Activated T-cell treated with anti-CD3 and anti-CD28 coated beads, Interleukin-2, amount 50 U/mL, for 4 hours (primary cell): ENCODE measurements around the gene PITPNC1. TPM values are rescaled to one million over a fixed set of nuclear protein-coding genes. Genes with fewer than 3 reads are reported as not detected.
"Not testable (repeated sequence)": the region's sequence is repeated elsewhere in the genome, so short reads cannot be mapped to it uniquely, and the experiment has no call there.

Experiments used
- ATAC-seq, 2 donors: fragments of 200-7000 bp; cut with Tn5 transposase; one replicate each; pipeline ENCODE4 v1.10.0; 2021
- DNase-seq: peaks from one replicate; pipeline ENCODE4 v3.0.0-alpha.2; 2020
- H3K27me3 Mint-ChIP-seq: one replicate; pipeline ENCODE4 v1.8.0; 2021; ENCODE audit warnings: low read depth, mixed read lengths
- H3K36me3 Mint-ChIP-seq: one replicate; pipeline ENCODE4 v1.8.0; 2022; ENCODE audit warnings: mixed read lengths; ENCODE audit not compliant: insufficient read depth
- H3K4me1 Mint-ChIP-seq: one replicate; pipeline ENCODE4 v1.8.0; 2021; ENCODE audit warnings: low read depth, mixed read lengths
- H3K4me3 Mint-ChIP-seq: one replicate; pipeline ENCODE4 v1.8.0; 2021; ENCODE audit warnings: mild to moderate bottlenecking, moderate library complexity, mixed read lengths
- H3K9me3 Mint-ChIP-seq: one replicate; pipeline ENCODE4 v1.8.0; 2021; ENCODE audit warnings: mixed read lengths
- total RNA-seq, 3 donors: library from RNA; stranded (reverse); gene quantifications; one replicate each; pipeline ENCODE4 v1.2.1, GENCODE V29; 2021

Gene PITPNC1
- total RNA-seq, 3 donors from 2014 or later, result 14.3 to 28.0 (median 19.7) TPM

DNA sequence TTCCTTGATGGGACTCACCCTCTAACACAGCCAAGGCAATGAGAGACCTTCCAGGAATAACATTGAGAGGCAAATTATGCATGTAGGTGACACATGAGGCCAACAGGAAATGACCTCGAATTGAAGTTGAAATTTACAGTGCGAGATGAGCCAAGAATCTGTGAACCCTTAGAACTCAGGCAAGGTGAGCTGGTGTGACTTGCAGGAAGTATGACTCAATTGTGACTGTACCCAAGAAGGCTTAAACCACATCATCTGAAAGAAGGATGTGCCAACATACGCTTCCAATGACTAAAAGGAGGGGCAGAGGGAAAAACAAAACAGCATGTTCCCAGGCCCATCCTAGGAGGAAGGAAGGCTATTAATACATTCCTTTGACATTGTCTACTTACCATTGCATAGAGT is 44.8 kb downstream of the PITPNC1 start:
- Mint-ChIP-seq H3K27me3 (no peaks in the 10 kb centered on the region), H3K4me3 (peak overlapping the region; percentile 37), H3K4me1 (peaks cover 82% of the 10 kb centered on the region), H3K9me3 (no peaks in the 10 kb centered on the region), H3K36me3 (peaks cover 11% of the 10 kb centered on the region)
- DNase-seq (peak; percentile 42), ATAC-seq (peak; percentile 96 to 98)

DNA sequence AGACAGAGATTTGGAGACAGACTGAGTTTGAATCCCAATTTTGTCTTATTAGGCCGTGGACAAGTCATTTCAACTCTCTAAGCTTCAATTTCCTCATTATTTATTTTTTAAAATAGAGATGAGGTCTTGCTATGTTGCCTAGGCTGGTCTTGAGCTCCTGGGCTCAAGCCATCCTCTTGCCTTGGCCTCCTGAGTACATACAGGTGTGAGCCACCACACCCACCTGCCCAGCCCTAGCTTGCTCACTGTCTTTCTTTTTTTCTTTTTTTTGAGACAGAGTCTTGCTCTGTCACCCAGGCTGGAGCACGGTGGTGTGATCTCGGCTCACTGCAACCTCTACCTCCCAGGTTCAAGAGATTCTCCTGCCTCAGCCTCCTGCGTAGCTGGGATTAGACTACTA is 45.2 kb downstream of the PITPNC1 start:
- ATAC-seq, result peak; percentile 51 to 58
- H3K27me3 Mint-ChIP-seq, result not testable (repeated sequence)
- peak overlapping the region; percentile 37 for H3K4me3 Mint-ChIP-seq

DNA sequence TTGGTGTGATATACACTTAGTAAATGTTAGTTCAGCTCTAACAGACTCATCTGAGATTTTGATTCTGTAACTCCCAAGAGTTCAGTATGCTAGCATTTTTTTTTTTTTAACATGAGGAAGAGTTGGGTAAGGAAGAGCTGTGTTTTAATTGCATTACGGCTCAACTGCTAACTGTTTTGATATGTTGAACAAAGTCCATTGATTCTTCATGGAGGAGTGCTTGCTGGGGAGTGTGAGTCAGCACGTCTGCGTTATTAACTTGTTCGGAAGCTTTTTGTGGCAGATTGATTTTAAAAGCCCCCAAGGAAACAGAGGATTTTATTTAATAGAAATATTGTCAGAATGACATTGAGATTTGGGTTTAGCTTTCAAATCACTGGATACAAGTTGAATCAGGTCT is 45.8 kb downstream of the PITPNC1 start:
- Mint-ChIP-seq H3K4me1 (peaks cover 82% of the 10 kb centered on the region), H3K36me3 (peaks cover 11% of the 10 kb centered on the region), H3K4me3 (no peak overlapping the region), H3K27me3 (no peaks in the 10 kb centered on the region), H3K9me3 (no peaks in the 10 kb centered on the region)
- ATAC-seq, result no peak
- DNase-seq, result no peak

More for the DNA sequence above, 45.2 kb downstream of the PITPNC1 start:
- DNase-seq, result peak; percentile 39
- Mint-ChIP-seq H3K4me1 (peaks cover 83% of the 10 kb centered on the region), H3K36me3 (peaks cover 11% of the 10 kb centered on the region)
- not testable (repeated sequence) for H3K9me3 Mint-ChIP-seq

DNA sequence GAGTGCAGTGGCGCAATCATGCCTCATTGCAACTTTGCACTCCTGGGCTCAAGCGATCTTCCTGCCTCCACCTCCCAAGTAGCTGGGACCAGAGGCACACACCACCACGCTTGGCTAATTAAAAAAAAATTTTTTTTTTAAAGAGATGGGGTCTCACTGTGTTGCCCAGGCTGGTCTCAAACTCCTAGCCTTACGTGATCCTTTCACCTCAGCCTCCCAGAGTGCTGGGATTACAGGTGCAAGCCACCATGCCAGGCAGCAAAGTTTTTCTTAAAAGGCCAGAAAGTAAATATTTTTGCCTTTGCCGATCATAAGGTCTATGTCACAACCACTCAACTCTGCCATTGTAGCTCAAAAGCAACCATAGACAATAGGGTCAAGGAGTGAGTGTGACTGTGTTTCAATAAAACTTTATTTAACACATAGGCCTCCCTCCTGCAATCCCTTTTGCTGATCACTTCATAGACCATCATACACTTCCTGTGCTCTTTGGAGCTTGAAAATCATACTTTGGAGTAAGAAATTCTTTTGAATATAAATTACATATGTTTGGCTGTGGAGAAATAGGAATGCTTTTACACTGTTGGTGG is 48.6 kb downstream of the PITPNC1 start:
- no peaks in the 10 kb centered on the region for H3K9me3 Mint-ChIP-seq
- DNase-seq (no peak), ATAC-seq (no peak)
- H3K36me3 Mint-ChIP-seq, result peaks cover 11% of the 10 kb centered on the region
- H3K27me3 Mint-ChIP-seq, result no peaks in the 10 kb centered on the region
- H3K4me3 Mint-ChIP-seq, result no peak overlapping the region
- H3K4me1 Mint-ChIP-seq, result peaks cover 63% of the 10 kb centered on the region

DNA sequence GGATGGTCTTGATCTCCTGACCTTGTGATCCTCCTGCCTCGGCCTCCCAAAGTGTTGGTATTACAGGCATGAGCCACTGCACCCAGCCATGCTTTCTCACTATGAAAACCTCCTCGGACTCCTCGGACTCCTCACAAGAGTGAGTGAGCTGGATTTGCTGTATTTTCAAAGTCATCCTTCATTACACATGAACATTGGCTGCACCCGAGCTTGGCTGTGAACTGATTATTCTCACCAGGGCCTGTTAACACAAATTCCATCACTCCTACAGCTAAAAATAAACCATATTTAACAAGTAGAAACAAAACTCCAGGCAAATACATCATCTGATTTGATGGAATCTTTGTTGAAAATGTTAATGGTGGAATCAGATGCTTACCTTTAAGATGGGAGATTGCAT is 50.3 kb downstream of the PITPNC1 start:
- peaks cover 11% of the 10 kb centered on the region for H3K36me3 Mint-ChIP-seq
- peaks cover 62% of the 10 kb centered on the region for H3K4me1 Mint-ChIP-seq
- H3K27me3 Mint-ChIP-seq, result no peaks in the 10 kb centered on the region
- H3K4me3 Mint-ChIP-seq, result no peak overlapping the region
- no peaks in the 10 kb centered on the region for H3K9me3 Mint-ChIP-seq
- ATAC-seq, result no peak
- DNase-seq, result no peak

DNA sequence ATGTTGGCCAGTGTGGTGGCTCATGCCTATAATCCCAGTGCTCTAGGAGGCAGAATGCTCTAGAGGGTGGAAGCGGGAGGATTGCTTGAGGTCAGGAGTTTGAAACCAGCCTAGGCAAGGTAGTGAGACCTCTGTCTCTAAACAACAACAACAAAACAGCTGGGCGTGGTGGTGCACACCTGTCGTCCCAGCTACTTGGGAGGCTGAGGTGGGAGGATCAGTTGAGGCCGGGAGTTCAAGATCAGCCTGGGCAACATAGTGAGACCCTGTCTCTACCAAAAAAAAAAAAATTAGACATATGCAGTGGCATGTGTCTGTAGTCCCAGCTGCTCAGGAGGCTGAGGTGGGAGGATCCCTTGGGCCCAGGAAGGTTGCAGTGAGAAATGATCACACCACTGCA is 53.4 kb downstream of the PITPNC1 start:
- ATAC-seq, H3K4me3 Mint-ChIP-seq, H3K9me3 Mint-ChIP-seq, H3K27me3 Mint-ChIP-seq, DNase-seq: not testable (repeated sequence)
- Mint-ChIP-seq H3K4me1 (peaks cover 61% of the 10 kb centered on the region), H3K36me3 (peaks cover 11% of the 10 kb centered on the region)

DNA sequence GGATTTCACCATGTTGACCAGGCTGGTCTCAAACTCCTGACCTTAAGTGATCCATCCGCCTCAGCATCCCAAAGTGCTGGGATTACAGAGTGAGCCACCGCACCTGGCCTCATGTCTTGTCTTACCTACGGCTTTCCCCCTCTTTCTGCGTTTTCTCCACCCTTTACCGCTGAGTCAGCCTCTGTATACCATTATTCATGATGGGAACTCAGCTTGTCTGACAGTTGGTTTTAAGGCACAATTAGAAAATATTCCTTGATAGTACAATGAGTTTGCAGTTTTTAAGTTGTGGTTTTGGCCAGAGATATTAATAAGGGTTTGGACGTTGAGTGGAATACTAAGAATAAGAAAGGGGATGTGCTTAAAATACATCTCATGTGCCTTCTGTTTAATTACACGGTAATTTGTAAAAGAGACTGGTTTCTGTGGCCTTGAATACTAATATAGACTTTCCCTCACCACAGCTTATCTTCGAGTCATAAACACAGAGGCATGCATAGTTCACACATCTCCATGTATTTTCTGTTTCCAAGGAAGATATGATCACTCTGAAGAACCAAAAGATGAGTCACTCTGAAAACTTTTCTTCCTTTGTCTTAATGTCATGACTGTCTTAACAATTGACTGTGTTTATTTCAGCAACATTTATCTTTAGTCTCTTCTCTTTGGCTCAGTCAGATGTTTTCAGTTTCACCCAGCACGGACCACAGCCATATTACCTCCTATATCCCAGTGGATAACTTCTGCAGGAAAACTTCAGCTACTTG is 54.4 kb downstream of the PITPNC1 start:
- peaks cover 64% of the 10 kb centered on the region for H3K4me1 Mint-ChIP-seq
- peak overlapping the region; percentile 46 for H3K4me3 Mint-ChIP-seq
- DNase-seq (no peak), ATAC-seq (peak; percentile 88)
- H3K27me3 Mint-ChIP-seq, result no peaks in the 10 kb centered on the region
- peaks cover 7% of the 10 kb centered on the region for H3K36me3 Mint-ChIP-seq
- no peaks in the 10 kb centered on the region for H3K9me3 Mint-ChIP-seq

DNA sequence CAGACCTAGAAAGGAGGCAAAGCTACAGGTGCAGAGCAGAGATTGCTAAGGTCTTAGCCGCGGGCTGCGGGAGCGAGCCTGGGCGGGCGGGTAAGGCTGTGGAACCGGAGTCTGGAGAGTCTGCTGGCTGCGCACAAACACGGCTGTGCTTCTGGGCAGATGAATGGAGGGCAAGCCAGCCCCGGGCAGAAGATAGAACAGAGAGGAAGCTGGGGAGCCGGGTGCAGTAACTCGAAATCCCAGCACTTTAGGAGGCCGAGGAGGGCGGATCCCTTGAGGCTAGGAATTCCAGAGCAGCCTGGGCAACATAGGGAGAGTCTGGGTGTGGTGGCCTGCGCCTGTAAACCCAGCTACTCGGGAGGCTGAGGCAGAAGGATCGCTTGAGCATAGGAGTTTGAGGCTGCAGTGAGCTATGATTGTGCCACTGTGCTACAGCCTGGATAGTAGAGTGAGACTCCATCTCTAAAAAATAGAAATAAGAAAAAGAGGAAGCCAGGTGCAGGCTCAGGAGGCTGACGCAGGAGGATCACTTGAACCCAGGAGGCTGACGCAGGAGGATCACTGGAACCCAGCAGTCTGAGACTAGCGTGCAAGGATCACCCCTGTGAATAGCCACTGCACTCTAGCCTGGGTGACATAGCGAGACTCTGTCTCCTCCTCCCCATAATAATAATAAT is 56.3 kb downstream of the PITPNC1 start:
- ATAC-seq, result no peak
- Mint-ChIP-seq H3K4me3 (peak overlapping the region; percentile 40), H3K36me3 (peaks cover 7% of the 10 kb centered on the region), H3K9me3 (no peaks in the 10 kb centered on the region), H3K4me1 (peaks cover 74% of the 10 kb centered on the region), H3K27me3 (no peaks in the 10 kb centered on the region)
- no peak for DNase-seq

DNA sequence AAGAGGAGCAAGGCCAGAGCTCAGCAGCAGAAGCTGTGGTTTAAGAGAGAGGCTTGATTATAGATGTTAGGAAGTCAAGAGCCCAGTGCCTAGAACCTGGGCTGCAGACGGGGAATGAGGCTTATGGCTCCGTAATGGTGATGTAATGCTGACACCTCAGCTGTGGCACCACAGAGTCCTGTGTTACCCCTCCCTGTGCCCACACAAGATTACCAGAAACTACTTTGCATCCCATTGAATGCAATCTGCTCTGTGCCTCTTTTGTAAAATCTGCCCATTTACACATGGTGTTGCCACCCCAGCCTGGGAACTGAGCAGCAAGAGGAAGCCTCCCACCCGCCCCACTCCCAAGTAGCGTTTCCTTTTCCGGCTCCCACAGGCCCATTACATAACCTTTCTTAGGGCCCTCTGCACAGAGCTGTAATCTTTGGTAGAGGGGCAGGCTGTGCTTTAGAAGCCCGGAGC is 57.0 kb downstream of the PITPNC1 start:
- Mint-ChIP-seq H3K9me3 (no peaks in the 10 kb centered on the region), H3K27me3 (no peaks in the 10 kb centered on the region), H3K36me3 (peaks cover 10% of the 10 kb centered on the region), H3K4me3 (no peak overlapping the region), H3K4me1 (peaks cover 80% of the 10 kb centered on the region)
- ATAC-seq (peak; percentile 56 to 57), DNase-seq (peak; percentile 47)

DNA sequence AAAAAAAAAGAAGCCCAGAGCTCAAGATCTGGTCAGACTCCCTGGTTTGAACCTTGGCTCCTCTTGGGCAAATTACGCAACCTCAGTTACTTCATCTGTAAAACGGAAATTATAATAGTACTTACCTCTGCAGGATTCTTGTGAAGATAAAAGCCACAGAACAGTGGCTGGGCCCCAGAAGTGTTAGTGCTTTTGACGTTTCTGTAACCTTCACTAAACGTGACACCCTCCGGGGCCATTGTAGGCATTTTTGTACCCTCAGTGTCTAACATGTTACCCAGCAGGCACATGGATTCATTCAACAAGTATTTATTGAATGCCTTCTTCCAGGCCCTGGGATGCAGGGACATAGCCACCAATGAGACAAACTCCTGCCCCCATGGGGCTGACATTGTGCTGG is 58.0 kb downstream of the PITPNC1 start:
- DNase-seq, result peak; percentile 45
- peaks cover 10% of the 10 kb centered on the region for H3K36me3 Mint-ChIP-seq
- peaks cover 86% of the 10 kb centered on the region for H3K4me1 Mint-ChIP-seq
- peak; percentile 19 to 23 for ATAC-seq
- no peaks in the 10 kb centered on the region for H3K9me3 Mint-ChIP-seq
- peak overlapping the region; percentile 24 for H3K4me3 Mint-ChIP-seq
- H3K27me3 Mint-ChIP-seq, result no peaks in the 10 kb centered on the region

DNA sequence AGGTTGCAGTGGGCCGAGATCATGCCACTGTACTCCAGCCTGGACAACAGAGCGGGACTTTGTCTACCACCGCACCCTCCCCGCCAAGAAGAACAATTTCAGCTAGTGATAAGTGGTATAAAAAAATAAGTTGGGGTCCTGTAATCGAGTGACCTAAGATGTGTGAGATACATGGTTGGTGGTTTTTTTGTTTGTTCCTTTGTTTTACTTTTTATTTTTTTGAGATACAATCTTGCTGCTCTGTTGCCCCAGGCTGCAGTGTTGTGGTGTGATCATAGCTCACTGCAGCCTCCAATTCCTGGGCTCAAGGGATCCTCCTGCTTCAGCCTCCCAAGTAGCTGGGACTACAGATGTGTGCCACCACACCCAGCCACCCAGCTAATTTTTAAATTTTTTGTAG is 58.7 kb downstream of the PITPNC1 start:
- Mint-ChIP-seq H3K4me1 (peaks cover 86% of the 10 kb centered on the region), H3K36me3 (peaks cover 10% of the 10 kb centered on the region), H3K4me3 (no peak overlapping the region), H3K27me3 (no peaks in the 10 kb centered on the region), H3K9me3 (no peaks in the 10 kb centered on the region)
- ATAC-seq, result no peak
- no peak for DNase-seq

DNA sequence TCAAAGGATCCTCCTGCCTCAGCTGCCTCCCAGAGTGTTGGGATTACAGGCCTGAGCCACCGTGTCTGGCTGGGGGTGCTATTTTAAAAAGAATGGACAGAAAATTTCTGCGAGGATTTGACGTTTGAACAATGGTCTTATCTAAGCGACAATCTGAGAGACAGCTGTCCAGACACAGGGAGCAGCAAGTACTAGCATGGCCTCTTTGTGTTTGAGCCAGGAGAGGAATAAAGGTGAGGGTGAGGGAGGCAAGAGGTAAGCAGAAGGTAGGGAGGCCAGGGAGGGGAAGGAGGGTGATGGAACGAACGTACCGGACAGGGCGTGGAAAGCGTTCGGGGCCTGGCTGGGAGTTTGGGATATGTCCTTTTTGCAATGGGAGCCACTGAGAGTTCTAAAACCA is 59.2 kb downstream of the PITPNC1 start:
- no peaks in the 10 kb centered on the region for H3K9me3 Mint-ChIP-seq
- H3K36me3 Mint-ChIP-seq, result peaks cover 10% of the 10 kb centered on the region
- no peaks in the 10 kb centered on the region for H3K27me3 Mint-ChIP-seq
- ATAC-seq (no peak), DNase-seq (no peak)
- peak overlapping the region; percentile 6 for H3K4me3 Mint-ChIP-seq
- H3K4me1 Mint-ChIP-seq, result peaks cover 87% of the 10 kb centered on the region

DNA sequence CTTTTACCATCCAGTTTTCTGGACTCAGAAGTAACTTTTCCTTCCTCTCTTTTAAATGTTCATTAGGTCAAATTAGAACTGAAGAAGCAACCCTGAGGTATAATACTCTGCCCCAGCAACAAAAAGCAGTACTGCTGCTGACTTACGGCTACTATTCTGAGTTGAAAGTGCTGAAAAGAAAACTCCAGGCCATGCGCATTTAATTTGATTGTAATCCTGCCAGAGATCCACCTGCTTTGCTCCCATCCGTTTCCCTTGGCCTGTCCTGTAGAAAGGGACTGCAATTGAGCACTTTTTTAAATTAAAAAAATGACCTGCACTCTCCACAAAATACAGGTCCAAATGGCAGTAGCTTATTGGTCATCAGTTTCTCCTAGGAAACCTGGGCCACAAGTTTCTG is 61.6 kb downstream of the PITPNC1 start:
- DNase-seq, result no peak
- ATAC-seq, result no peak
- Mint-ChIP-seq H3K27me3 (no peaks in the 10 kb centered on the region), H3K36me3 (peaks cover 3% of the 10 kb centered on the region), H3K4me3 (peak overlapping the region; percentile 3), H3K9me3 (no peaks in the 10 kb centered on the region), H3K4me1 (peaks cover 85% of the 10 kb centered on the region)

DNA sequence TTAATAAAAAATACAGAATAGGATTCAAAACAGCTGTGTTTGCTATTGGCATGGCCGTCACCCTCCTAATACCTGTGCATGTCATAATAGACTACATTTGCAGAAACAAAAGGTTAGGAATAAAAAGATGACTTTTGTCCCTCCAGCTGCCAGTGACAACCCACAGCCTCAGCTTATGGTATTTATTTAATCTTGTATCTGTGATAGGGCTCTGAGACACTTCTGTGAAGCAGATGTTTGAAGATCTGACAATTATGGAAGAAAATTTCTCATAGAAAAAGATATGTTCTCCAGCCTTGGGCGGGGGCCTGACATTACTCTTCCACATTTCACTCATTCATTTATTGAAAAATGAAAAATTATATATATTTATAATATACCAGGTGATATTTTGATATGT is 62.2 kb downstream of the PITPNC1 start:
- H3K4me1 Mint-ChIP-seq, result peaks cover 86% of the 10 kb centered on the region

More for the DNA sequence above, 62.2 kb downstream of the PITPNC1 start:
- Mint-ChIP-seq H3K4me3 (no peak overlapping the region), H3K36me3 (peaks cover 7% of the 10 kb centered on the region), H3K9me3 (no peaks in the 10 kb centered on the region), H3K27me3 (no peaks in the 10 kb centered on the region)
- DNase-seq, result no peak
- no peak for ATAC-seq
